Measurements from ENCODE around the gene MACROD1. TPM values are rescaled to one million over a fixed set of nuclear protein-coding genes. Genes with fewer than 3 reads are reported as not detected.

The MACROD1 gene
- total RNA-seq, 1 experiment from 2014 or later = 36.9 TPM

DNA sequence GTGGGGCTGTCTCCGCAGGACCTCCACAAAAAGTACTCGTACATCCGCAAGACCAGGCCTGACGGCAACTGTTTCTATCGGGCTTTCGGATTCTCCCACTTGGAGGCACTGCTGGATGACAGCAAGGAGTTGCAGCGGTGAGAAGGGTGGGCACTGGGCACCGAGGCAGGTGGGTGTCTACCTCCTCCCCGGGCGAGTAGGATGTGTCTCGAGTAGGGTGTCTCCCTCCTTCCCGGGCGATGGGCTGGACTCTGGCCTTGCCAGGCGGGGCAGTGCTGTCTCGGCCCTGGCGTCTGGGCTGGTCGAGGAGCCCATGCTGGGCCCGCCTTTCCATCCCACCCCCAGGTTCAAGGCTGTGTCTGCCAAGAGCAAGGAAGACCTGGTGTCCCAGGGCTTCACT, 169.4 kb downstream of the MACROD1 start:
- no peak for ATAC-seq
- Mint-ChIP-seq H3K4me3 (no peak overlapping the region), H3K9me3 (no peaks in the 10 kb centered on the region), H3K27me3 (ENCODE audit: low read depth) (peaks cover 8% of the 10 kb centered on the region), H3K27ac (no peak overlapping the region), H3K4me1 (peaks cover 9% of the 10 kb centered on the region), H3K36me3 (peaks cover 28% of the 10 kb centered on the region)
- TF ChIP-seq, protein P1, sequence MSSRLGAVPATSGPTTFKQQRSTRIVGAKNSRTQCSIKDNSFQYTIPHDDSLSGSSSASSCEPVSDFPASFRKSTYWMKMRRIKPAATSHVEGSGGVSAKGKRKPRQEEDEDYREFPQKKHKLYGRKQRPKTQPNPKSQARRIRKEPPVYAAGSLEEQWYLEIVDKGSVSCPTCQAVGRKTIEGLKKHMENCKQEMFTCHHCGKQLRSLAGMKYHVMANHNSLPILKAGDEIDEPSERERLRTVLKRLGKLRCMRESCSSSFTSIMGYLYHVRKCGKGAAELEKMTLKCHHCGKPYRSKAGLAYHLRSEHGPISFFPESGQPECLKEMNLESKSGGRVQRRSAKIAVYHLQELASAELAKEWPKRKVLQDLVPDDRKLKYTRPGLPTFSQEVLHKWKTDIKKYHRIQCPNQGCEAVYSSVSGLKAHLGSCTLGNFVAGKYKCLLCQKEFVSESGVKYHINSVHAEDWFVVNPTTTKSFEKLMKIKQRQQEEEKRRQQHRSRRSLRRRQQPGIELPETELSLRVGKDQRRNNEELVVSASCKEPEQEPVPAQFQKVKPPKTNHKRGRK (CRISPR knock-in tag; IDR thresholded peaks at IDR 0.05; ENCODE audit: borderline replicate concordance) = no peak
- no peak for TF ChIP-seq CBFB (CRISPR knock-in tag; IDR thresholded peaks at IDR 0.05; ENCODE audit: low read depth)
- TF ChIP-seq FOXJ3 (CRISPR knock-in tag; IDR thresholded peaks at IDR 0.05; ENCODE audit: borderline replicate concordance) = no peak
- no peak for TF ChIP-seq SP1 (CRISPR knock-in tag; conservative IDR thresholded peaks at IDR 0.05)
- no peak for TF ChIP-seq TP53 (CRISPR knock-in tag; IDR thresholded peaks at IDR 0.05)
- TF ChIP-seq, protein P2, sequence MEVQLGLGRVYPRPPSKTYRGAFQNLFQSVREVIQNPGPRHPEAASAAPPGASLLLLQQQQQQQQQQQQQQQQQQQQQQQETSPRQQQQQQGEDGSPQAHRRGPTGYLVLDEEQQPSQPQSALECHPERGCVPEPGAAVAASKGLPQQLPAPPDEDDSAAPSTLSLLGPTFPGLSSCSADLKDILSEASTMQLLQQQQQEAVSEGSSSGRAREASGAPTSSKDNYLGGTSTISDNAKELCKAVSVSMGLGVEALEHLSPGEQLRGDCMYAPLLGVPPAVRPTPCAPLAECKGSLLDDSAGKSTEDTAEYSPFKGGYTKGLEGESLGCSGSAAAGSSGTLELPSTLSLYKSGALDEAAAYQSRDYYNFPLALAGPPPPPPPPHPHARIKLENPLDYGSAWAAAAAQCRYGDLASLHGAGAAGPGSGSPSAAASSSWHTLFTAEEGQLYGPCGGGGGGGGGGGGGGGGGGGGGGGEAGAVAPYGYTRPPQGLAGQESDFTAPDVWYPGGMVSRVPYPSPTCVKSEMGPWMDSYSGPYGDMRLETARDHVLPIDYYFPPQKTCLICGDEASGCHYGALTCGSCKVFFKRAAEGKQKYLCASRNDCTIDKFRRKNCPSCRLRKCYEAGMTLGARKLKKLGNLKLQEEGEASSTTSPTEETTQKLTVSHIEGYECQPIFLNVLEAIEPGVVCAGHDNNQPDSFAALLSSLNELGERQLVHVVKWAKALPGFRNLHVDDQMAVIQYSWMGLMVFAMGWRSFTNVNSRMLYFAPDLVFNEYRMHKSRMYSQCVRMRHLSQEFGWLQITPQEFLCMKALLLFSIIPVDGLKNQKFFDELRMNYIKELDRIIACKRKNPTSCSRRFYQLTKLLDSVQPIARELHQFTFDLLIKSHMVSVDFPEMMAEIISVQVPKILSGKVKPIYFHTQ (CRISPR knock-in tag; IDR thresholded peaks at IDR 0.05) = no peak
- TF ChIP-seq TCF7 (CRISPR knock-in tag; IDR thresholded peaks at IDR 0.05; ENCODE audit: low read depth) = no peak
- TF ChIP-seq NR1H2 (CRISPR knock-in tag; IDR thresholded peaks at IDR 0.05) = no peak
- no peak for TF ChIP-seq GTF2I (CRISPR knock-in tag; conservative IDR thresholded peaks at IDR 0.05)
- no peak for TF ChIP-seq JUN (CRISPR knock-in tag; IDR thresholded peaks at IDR 0.05)
- TF ChIP-seq, protein P3, sequence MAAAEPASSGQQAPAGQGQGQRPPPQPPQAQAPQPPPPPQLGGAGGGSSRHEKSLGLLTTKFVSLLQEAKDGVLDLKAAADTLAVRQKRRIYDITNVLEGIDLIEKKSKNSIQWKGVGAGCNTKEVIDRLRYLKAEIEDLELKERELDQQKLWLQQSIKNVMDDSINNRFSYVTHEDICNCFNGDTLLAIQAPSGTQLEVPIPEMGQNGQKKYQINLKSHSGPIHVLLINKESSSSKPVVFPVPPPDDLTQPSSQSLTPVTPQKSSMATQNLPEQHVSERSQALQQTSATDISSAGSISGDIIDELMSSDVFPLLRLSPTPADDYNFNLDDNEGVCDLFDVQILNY (CRISPR knock-in tag; IDR thresholded peaks at IDR 0.05) = no peak
- no peak for TF ChIP-seq ZNF232 (CRISPR knock-in tag; IDR thresholded peaks at IDR 0.05)
- TF ChIP-seq, protein P4, sequence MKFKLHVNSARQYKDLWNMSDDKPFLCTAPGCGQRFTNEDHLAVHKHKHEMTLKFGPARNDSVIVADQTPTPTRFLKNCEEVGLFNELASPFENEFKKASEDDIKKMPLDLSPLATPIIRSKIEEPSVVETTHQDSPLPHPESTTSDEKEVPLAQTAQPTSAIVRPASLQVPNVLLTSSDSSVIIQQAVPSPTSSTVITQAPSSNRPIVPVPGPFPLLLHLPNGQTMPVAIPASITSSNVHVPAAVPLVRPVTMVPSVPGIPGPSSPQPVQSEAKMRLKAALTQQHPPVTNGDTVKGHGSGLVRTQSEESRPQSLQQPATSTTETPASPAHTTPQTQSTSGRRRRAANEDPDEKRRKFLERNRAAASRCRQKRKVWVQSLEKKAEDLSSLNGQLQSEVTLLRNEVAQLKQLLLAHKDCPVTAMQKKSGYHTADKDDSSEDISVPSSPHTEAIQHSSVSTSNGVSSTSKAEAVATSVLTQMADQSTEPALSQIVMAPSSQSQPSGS (CRISPR knock-in tag; IDR thresholded peaks at IDR 0.05; ENCODE audit: borderline replicate concordance, low read depth) = no peak
- POLR2A ChIA-PET = no interaction called here
- CTCF ChIA-PET = interaction anchor here (0.5 to 0.9 kb wide), 2 partner anchors 90 to 122 kb away, joined by 3 read pairs; no protein-coding TSS in a partner anchor
- DNase-seq (ENCODE audit: low spot score) = no peak

GRCh38 chr11:63993993-63994392, 171.9 kb downstream of the MACROD1 start:
- Mint-ChIP-seq H3K27me3 (ENCODE audit: low read depth) (no peaks in the 10 kb centered on the region), H3K36me3 (peaks cover 44% of the 10 kb centered on the region), H3K4me3 (no peak overlapping the region), H3K27ac (no peak overlapping the region), H3K4me1 (peaks cover 9% of the 10 kb centered on the region), H3K9me3 (no peaks in the 10 kb centered on the region)
- ATAC-seq (no peak), DNase-seq (ENCODE audit: low spot score) (no peak)
- ChIA-PET POLR2A (no interaction called here), CTCF (no interaction called here)
- TF ChIP-seq ZNF671 (CRISPR knock-in tag; IDR thresholded peaks at IDR 0.05) (no peak), JAZF1 (CRISPR knock-in tag; IDR thresholded peaks at IDR 0.05) (no peak), HMGA2 (CRISPR knock-in tag; IDR thresholded peaks at IDR 0.05) (no peak), ELF4 (CRISPR knock-in tag; IDR thresholded peaks at IDR 0.05; ENCODE audit: low read depth) (no peak), ZNF138 (CRISPR knock-in tag; conservative IDR thresholded peaks at IDR 0.05) (no peak), GABPB1 (CRISPR knock-in tag; IDR thresholded peaks at IDR 0.05) (no peak), GRHL2 (CRISPR knock-in tag; IDR thresholded peaks at IDR 0.05; ENCODE audit: insufficient replicate concordance, severe bottlenecking) (no peak), TCF7 (CRISPR knock-in tag; IDR thresholded peaks at IDR 0.05; ENCODE audit: low read depth) (no peak), NR3C1 (CRISPR knock-in tag; conservative IDR thresholded peaks at IDR 0.05; ENCODE audit: low read depth) (no peak), NR1H2 (CRISPR knock-in tag; IDR thresholded peaks at IDR 0.05) (no peak), CREM (CRISPR knock-in tag; IDR thresholded peaks at IDR 0.05) (no peak), ZNF425 (CRISPR knock-in tag; conservative IDR thresholded peaks at IDR 0.05) (no peak)
- TF ChIP-seq, protein P3 (CRISPR knock-in tag; IDR thresholded peaks at IDR 0.05) = no peak
- TF ChIP-seq, protein P5, sequence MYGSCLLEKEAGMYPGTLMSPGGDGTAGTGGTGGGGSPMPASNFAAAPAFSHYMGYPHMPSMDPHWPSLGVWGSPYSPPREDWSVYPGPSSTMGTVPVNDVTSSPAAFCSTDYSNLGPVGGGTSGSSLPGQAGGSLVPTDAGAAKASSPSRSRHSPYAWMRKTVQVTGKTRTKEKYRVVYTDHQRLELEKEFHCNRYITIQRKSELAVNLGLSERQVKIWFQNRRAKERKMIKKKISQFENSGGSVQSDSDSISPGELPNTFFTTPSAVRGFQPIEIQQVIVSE (CRISPR knock-in tag; IDR thresholded peaks at IDR 0.05; ENCODE audit: borderline replicate concordance) = no peak
- TF ChIP-seq, protein P4 (CRISPR knock-in tag; IDR thresholded peaks at IDR 0.05; ENCODE audit: borderline replicate concordance, low read depth) = no peak

Measured in WTC11 (cell line).